ENCODE measurements around the gene SLC38A3. TPM values are rescaled to one million over a fixed set of nuclear protein-coding genes. Genes with fewer than 3 reads are reported as not detected.
A peak's percentile ranks its signal among the peaks of the same experiment; 100 is the strongest.

The SLC38A3 gene
- total RNA-seq, 1 donor from 2014 or later, result 2.0 TPM

DNA sequence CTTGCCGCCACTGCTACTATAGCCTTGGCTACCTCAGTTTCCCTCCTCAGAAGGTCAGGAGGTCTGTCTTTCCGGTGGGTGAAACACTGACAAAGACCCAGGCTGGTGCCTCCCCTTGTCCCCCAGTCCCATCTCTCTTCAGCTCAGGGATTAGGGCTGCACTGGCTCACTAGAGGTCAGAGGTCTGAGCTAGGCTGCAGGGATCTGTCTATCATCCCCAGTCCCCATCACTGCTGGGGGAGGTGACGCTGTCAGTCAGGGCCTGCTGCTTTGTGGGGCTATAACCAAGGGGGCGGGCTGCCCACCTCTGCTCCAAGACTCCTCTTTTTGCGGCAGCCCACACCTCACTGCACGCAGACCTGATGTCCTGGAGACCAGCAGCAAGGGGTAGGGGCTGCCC lies 36.3 kb upstream of the SLC38A3 start:
- Histone ChIP-seq H3K4me1 (peaks cover 90% of the 10 kb centered on the region), H3K27ac (peak overlapping the region; percentile 86), H3K27me3 (no peaks in the 10 kb centered on the region), H3K9me3 (no peaks in the 10 kb centered on the region), H3K4me3 (no peak overlapping the region), H3K36me3 (peaks cover 0 to 1% of the 10 kb centered on the region in 2 donors)
- TF ChIP-seq POLR2A (IDR thresholded peaks at IDR 0.05), result no peak
- no peak for TF ChIP-seq POLR2AphosphoS5 (IDR thresholded peaks at IDR 0.05; ENCODE audit: insufficient read depth in 1 of 2, low read depth in 1 of 2)
- no peak for TF ChIP-seq CTCF (IDR thresholded peaks at IDR 0.05)
- DNase-seq (ENCODE audit: extremely low spot score in 2 of 2), result no peak
- intact Hi-C loops (cut with DNase I), result no loop called here

GRCh38 chr3:50169232-50169832 lies 35.7 kb upstream of the SLC38A3 start:
- no peak overlapping the region for H3K4me3 ChIP-seq
- H3K27ac ChIP-seq, result peak overlapping the region; percentile 86
- peaks cover 85% of the 10 kb centered on the region for H3K4me1 ChIP-seq
- peaks cover 0 to 7% of the 10 kb centered on the region in 2 donors for H3K36me3 ChIP-seq
- H3K27me3 ChIP-seq, result no peaks in the 10 kb centered on the region
- DNase-seq (ENCODE audit: extremely low spot score in 2 of 2), result no peak
- no peaks in the 10 kb centered on the region for H3K9me3 ChIP-seq
- intact Hi-C loops (cut with DNase I), result no loop called here
- TF ChIP-seq POLR2A (IDR thresholded peaks at IDR 0.05), result no peak
- TF ChIP-seq POLR2AphosphoS5 (IDR thresholded peaks at IDR 0.05; ENCODE audit: insufficient read depth in 1 of 2, low read depth in 1 of 2), result no peak

DNA sequence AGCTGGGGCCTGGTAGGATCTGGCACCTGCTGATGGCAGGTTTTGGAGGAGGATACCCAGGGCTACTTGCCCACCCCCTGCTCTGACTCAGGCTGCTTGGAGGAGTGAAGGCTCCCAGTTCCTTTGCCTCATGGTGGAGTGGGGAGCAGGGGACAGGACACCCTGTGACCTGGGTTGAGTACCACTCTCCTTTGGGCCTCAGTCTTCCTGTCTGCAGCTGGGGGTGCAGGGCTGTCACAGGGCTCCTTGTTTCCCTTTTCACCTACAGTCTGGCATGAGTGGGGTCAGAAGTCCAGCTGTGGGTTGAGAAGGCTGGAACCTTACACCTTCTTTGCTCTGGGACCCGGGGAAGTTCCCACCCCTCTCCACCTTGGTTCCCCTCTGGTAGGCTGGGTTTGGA lies 35.2 kb upstream of the SLC38A3 start:
- peaks cover 0 to 12% of the 10 kb centered on the region in 2 donors for H3K36me3 ChIP-seq
- peak overlapping the region; percentile 86 for H3K27ac ChIP-seq
- H3K4me3 ChIP-seq, result no peak overlapping the region
- H3K9me3 ChIP-seq, result no peaks in the 10 kb centered on the region
- no peaks in the 10 kb centered on the region for H3K27me3 ChIP-seq
- no peak for DNase-seq (ENCODE audit: extremely low spot score in 2 of 2)
- intact Hi-C loops (cut with DNase I), result no loop called here
- TF ChIP-seq POLR2AphosphoS5 (IDR thresholded peaks at IDR 0.05; ENCODE audit: insufficient read depth in 1 of 2, low read depth in 1 of 2), result no peak
- TF ChIP-seq CTCF (IDR thresholded peaks at IDR 0.05), result no peak
- TF ChIP-seq POLR2A (IDR thresholded peaks at IDR 0.05), result no peak
- peaks cover 80% of the 10 kb centered on the region for H3K4me1 ChIP-seq

DNA sequence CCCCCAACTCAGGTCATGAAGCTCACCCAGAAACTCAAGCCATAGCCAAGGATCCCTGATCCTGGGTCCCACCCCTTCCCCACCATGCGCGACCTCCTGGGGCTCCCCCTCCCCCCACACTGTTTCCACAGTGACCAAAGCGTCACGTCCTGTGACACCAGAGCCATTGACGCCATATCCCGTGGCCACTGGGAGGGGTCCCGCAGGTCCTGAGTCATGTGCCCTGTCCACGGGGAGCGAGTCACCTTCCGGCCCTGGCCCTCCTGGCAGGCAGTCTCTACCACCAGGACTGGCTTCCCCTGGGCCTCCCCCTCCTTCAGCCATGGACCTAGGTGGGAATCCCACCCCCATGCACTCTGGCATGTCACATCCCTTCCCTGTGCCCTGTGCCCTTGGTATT lies 34.4 kb upstream of the SLC38A3 start:
- H3K27me3 ChIP-seq, result no peaks in the 10 kb centered on the region
- TF ChIP-seq CTCF (IDR thresholded peaks at IDR 0.05), result no peak
- TF ChIP-seq POLR2AphosphoS5 (IDR thresholded peaks at IDR 0.05; ENCODE audit: insufficient read depth in 1 of 2, low read depth in 1 of 2), result peak in 1 of 2 donors; percentile 43
- peaks cover 71% of the 10 kb centered on the region for H3K4me1 ChIP-seq
- no peaks in the 10 kb centered on the region for H3K9me3 ChIP-seq
- no peak overlapping the region for H3K4me3 ChIP-seq
- intact Hi-C loops (cut with DNase I), result no loop called here
- H3K27ac ChIP-seq, result peak overlapping the region; percentile 86
- no peak for DNase-seq (ENCODE audit: extremely low spot score in 2 of 2)
- peaks cover 0 to 20% of the 10 kb centered on the region in 2 donors for H3K36me3 ChIP-seq

DNA sequence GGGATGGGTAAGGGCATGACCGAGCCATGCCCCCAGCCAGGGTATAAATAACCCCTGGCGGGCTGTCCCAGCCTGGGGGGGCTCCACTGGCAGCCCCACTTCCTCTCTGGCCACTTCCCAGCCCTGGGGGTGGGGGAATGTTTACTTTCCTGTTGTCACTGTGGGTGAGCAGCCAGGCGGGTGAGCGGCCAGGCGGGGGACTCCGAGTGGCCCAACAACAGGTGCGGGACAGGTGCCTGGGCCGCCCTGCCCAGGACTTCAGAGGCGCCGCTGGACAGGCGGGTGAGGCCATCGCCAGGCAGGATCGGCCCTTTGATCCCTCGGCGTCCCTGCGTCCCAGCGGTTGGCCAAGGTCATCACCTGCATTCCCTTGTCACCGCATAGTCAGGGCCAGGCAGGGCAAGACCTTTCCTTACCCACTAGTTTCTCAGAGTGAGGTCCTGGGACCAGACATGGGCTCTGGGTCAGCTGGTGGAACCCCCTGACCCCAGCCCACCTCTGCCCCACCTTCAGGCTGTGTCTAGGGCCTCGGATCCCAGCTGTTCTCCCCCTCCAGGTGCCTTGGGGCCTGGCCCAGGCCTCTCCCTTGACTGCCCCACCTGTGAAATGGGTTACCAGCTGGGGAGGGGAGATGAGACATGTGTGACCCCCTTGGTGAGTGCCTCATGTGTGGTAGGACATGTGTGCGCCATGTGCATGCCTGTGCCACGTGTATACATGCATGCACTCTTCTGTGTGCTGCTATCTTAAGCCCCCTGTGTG lies 33.4 kb upstream of the SLC38A3 start:
- no peak overlapping the region for H3K4me3 ChIP-seq
- TF ChIP-seq POLR2AphosphoS5 (IDR thresholded peaks at IDR 0.05; ENCODE audit: insufficient read depth in 1 of 2, low read depth in 1 of 2), result no peak
- TF ChIP-seq POLR2A (IDR thresholded peaks at IDR 0.05), result no peak
- no peak for TF ChIP-seq CTCF (IDR thresholded peaks at IDR 0.05)
- peaks cover 61% of the 10 kb centered on the region for H3K4me1 ChIP-seq
- no peaks in the 10 kb centered on the region for H3K9me3 ChIP-seq
- H3K27me3 ChIP-seq, result no peaks in the 10 kb centered on the region
- H3K36me3 ChIP-seq, result peaks cover 0 to 24% of the 10 kb centered on the region in 2 donors
- no peak for DNase-seq (ENCODE audit: extremely low spot score in 2 of 2)
- intact Hi-C loops (cut with DNase I), result no loop called here
- H3K27ac ChIP-seq, result peak overlapping the region; percentile 86
